Measurements from ENCODE around the gene LYPLAL1. TPM values are rescaled to one million over a fixed set of nuclear protein-coding genes. Genes with fewer than 3 reads are reported as not detected.

Gene LYPLAL1
- total RNA-seq, 1 donor from 2014 or later: 25.6 TPM

- Mint-ChIP-seq H3K9me3 (ENCODE audit: unreplicated experiment) (no peaks in the 10 kb centered on the region), H3K4me3 (ENCODE audit: unreplicated experiment) (no peak overlapping the region), H3K4me1 (ENCODE audit: low read depth, unreplicated experiment) (no peaks in the 10 kb centered on the region), H3K27me3 (ENCODE audit: low read depth, unreplicated experiment) (no peaks in the 10 kb centered on the region), H3K36me3 (ENCODE audit: low read depth, unreplicated experiment) (no peaks in the 10 kb centered on the region), H3K27ac (ENCODE audit: unreplicated experiment) (no peak overlapping the region)
- Histone ChIP-seq H3K4me2 (ENCODE audit: low read length) (no peak overlapping the region), H3K9ac (ENCODE audit: low read length) (no peak overlapping the region), H4K20me1 (ENCODE audit: insufficient read depth, low read length) (no peaks in the 10 kb centered on the region), H3K79me2 (ENCODE audit: insufficient read depth, low read length) (no peaks in the 10 kb centered on the region), H3K36me3 (ENCODE audit: insufficient read depth, low read length) (no peaks in the 10 kb centered on the region), H3K4me3 (ENCODE audit: insufficient read depth, low read depth, low read length) (no peak overlapping the region), H2AFZ (ENCODE audit: low read depth, low read length) (no peak overlapping the region), H3K9me3 (ENCODE audit: insufficient read depth, low read depth, low read length) (no peaks in the 10 kb centered on the region), H3K27me3 (ENCODE audit: insufficient read depth, low read length) (no peaks in the 10 kb centered on the region), H3K4me1 (ENCODE audit: insufficient read depth, low read length) (no peaks in the 10 kb centered on the region), H3K27ac (ENCODE audit: low read depth, low read length) (no peak overlapping the region)
- no peak for TF ChIP-seq CTCF (IDR thresholded peaks at IDR 0.05; ENCODE audit: insufficient read depth, low read depth, low read length)
- TF ChIP-seq EZH2 (IDR thresholded peaks at IDR 0.05; ENCODE audit: insufficient read depth, low read length): no peak
- FAIRE-seq: no peak
- no peak for DNase-seq (ENCODE audit: low read depth)
Observed at GRCh38 chr1:219235903-219236481, 62.3 kb downstream of the LYPLAL1 start.

GRCh38 chr1:219236933-219237610, 63.4 kb downstream of the LYPLAL1 start:
- H3K4me3 ChIP-seq (ENCODE audit: insufficient read depth, low read depth, low read length): no peak overlapping the region
- H3K9me3 ChIP-seq (ENCODE audit: insufficient read depth, low read depth, low read length): no peaks in the 10 kb centered on the region
- no peak overlapping the region for H2AFZ ChIP-seq (ENCODE audit: low read depth, low read length)
- no peaks in the 10 kb centered on the region for H3K79me2 ChIP-seq (ENCODE audit: insufficient read depth, low read length)
- DNase-seq (ENCODE audit: low read depth) (no peak), FAIRE-seq (no peak)
- TF ChIP-seq CTCF (IDR thresholded peaks at IDR 0.05; ENCODE audit: insufficient read depth, low read depth, low read length) (no peak), EZH2 (IDR thresholded peaks at IDR 0.05; ENCODE audit: insufficient read depth, low read length) (no peak)
- Mint-ChIP-seq H3K36me3 (ENCODE audit: low read depth, unreplicated experiment) (peaks cover 2% of the 10 kb centered on the region), H3K4me1 (ENCODE audit: low read depth, unreplicated experiment) (no peaks in the 10 kb centered on the region), H3K27ac (ENCODE audit: unreplicated experiment) (no peak overlapping the region), H3K27me3 (ENCODE audit: low read depth, unreplicated experiment) (no peaks in the 10 kb centered on the region), H3K9me3 (ENCODE audit: unreplicated experiment) (no peaks in the 10 kb centered on the region), H3K4me3 (ENCODE audit: unreplicated experiment) (no peak overlapping the region)
- no peak overlapping the region for H3K9ac ChIP-seq (ENCODE audit: low read length)
- H3K27me3 ChIP-seq (ENCODE audit: insufficient read depth, low read length): no peaks in the 10 kb centered on the region
- no peak overlapping the region for H3K27ac ChIP-seq (ENCODE audit: low read depth, low read length)
- no peaks in the 10 kb centered on the region for H3K4me1 ChIP-seq (ENCODE audit: insufficient read depth, low read length)
- no peaks in the 10 kb centered on the region for H4K20me1 ChIP-seq (ENCODE audit: insufficient read depth, low read length)
- no peak overlapping the region for H3K4me2 ChIP-seq (ENCODE audit: low read length)
- H3K36me3 ChIP-seq (ENCODE audit: insufficient read depth, low read length): no peaks in the 10 kb centered on the region

GRCh38 chr1:219239518-219239917, 65.8 kb downstream of the LYPLAL1 start:
- no peaks in the 10 kb centered on the region for H3K27me3 Mint-ChIP-seq (ENCODE audit: low read depth, unreplicated experiment)
- H3K9me3 ChIP-seq (ENCODE audit: insufficient read depth, low read depth, low read length): no peaks in the 10 kb centered on the region
- no peak overlapping the region for H3K27ac Mint-ChIP-seq (ENCODE audit: unreplicated experiment)
- H3K4me1 ChIP-seq (ENCODE audit: insufficient read depth, low read length): no peaks in the 10 kb centered on the region
- no peak overlapping the region for H3K4me3 Mint-ChIP-seq (ENCODE audit: unreplicated experiment)
- H3K79me2 ChIP-seq (ENCODE audit: insufficient read depth, low read length): no peaks in the 10 kb centered on the region
- no peaks in the 10 kb centered on the region for H3K27me3 ChIP-seq (ENCODE audit: insufficient read depth, low read length)
- H3K9me3 Mint-ChIP-seq (ENCODE audit: unreplicated experiment): no peaks in the 10 kb centered on the region
- no peak for FAIRE-seq
- no peak for DNase-seq (ENCODE audit: low read depth)
- H4K20me1 ChIP-seq (ENCODE audit: insufficient read depth, low read length): no peaks in the 10 kb centered on the region
- peaks cover 4% of the 10 kb centered on the region for H3K36me3 Mint-ChIP-seq (ENCODE audit: low read depth, unreplicated experiment)
- TF ChIP-seq EZH2 (IDR thresholded peaks at IDR 0.05; ENCODE audit: insufficient read depth, low read length) (no peak), CTCF (IDR thresholded peaks at IDR 0.05; ENCODE audit: insufficient read depth, low read depth, low read length) (no peak)
- H3K4me1 Mint-ChIP-seq (ENCODE audit: low read depth, unreplicated experiment): no peaks in the 10 kb centered on the region
- no peak overlapping the region for H3K9ac ChIP-seq (ENCODE audit: low read length)
- no peaks in the 10 kb centered on the region for H3K36me3 ChIP-seq (ENCODE audit: insufficient read depth, low read length)
- H3K4me3 ChIP-seq (ENCODE audit: insufficient read depth, low read depth, low read length): no peak overlapping the region
- H3K27ac ChIP-seq (ENCODE audit: low read depth, low read length): no peak overlapping the region
- H3K4me2 ChIP-seq (ENCODE audit: low read length): no peak overlapping the region
- no peak overlapping the region for H2AFZ ChIP-seq (ENCODE audit: low read depth, low read length)

Data from astrocyte (in vitro differentiated cells and primary cell).